Neutrophil (primary cell): ENCODE data around the gene HYAL1.

Experiments used
- H3K27ac ChIP-seq: fragments of 200-600 bp; sonication (generic); 2 replicates; pipeline ENCODE4 v1.5.1; 2016; ENCODE audit warnings: mild to moderate bottlenecking, moderate library complexity
- H3K27me3 ChIP-seq: fragments of 200-600 bp; sonication (generic); 2 replicates; pipeline ENCODE4 v1.6.0; 2016; ENCODE audit warnings: mild to moderate bottlenecking
- H3K36me3 ChIP-seq: fragments of 200-600 bp; sonication (generic); 2 replicates; pipeline ENCODE4 v1.5.1; 2017
- H3K4me1 ChIP-seq, 2 experiments: fragments of 200-600 bp in 1 of 2; sonication (generic) in 1 of 2; 1 replicate in 1 of 2; 2 replicates in 1 of 2; pipeline versions ENCODE4 v1.5.1 to v1.6.1; 2013 to 2016; ENCODE audit warnings: low read depth in 1 of 2, low read length in 1 of 2, mild to moderate bottlenecking in 1 of 2, moderate library complexity in 1 of 2; ENCODE audit not compliant: control insufficient read depth in 1 of 2, insufficient read depth in 1 of 2
- H3K4me3 ChIP-seq, 2 experiments: fragments of 200-600 bp in 1 of 2; sonication (generic) in 1 of 2; 1 replicate in 1 of 2; 2 replicates in 1 of 2; pipeline ENCODE4 v1.5.1; 2013 to 2016; ENCODE audit warnings: low read depth in 1 of 2, low read length in 1 of 2, mild to moderate bottlenecking in 1 of 2, moderate library complexity in 1 of 2
- H3K9me3 ChIP-seq: fragments of 200-600 bp; sonication (generic); 2 replicates; pipeline ENCODE4 v1.5.1; 2016
- TF ChIP-seq, protein P1 (sequence below): fragments of 200-600 bp; sonication (generic); IDR thresholded peaks from 2 replicates; pipeline ENCODE4 v1.5.1; 2016; ENCODE audit warnings: antibody characterized with exemption

Gene HYAL1

DNA sequence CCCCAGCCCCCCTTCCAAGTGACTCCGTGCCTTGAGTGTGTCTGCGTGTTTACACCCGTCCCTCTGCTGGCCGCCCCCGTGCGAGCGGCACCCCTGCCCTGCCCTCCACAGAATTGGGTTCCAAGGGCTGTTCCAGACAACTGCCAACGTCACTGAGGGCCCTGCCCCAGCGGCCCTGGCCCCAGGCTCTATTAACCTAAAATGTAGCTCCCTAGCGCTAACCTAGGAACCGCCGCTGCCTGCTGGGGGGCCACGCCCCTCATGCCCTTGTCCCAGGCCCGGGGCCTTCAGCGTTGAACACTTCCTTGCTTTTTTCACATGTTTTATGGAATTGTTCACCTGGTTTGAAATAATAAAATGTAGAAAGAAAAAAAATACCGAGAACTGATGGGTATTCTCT lies 44.4 kb downstream of the HYAL1 start:
- peaks cover 33 to 36% of the 10 kb centered on the region in 2 experiments for H3K4me1 ChIP-seq
- H3K36me3 ChIP-seq = peaks cover 78% of the 10 kb centered on the region
- TF ChIP-seq, protein P1, sequence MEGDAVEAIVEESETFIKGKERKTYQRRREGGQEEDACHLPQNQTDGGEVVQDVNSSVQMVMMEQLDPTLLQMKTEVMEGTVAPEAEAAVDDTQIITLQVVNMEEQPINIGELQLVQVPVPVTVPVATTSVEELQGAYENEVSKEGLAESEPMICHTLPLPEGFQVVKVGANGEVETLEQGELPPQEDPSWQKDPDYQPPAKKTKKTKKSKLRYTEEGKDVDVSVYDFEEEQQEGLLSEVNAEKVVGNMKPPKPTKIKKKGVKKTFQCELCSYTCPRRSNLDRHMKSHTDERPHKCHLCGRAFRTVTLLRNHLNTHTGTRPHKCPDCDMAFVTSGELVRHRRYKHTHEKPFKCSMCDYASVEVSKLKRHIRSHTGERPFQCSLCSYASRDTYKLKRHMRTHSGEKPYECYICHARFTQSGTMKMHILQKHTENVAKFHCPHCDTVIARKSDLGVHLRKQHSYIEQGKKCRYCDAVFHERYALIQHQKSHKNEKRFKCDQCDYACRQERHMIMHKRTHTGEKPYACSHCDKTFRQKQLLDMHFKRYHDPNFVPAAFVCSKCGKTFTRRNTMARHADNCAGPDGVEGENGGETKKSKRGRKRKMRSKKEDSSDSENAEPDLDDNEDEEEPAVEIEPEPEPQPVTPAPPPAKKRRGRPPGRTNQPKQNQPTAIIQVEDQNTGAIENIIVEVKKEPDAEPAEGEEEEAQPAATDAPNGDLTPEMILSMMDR = no peak
- peaks cover 10% of the 10 kb centered on the region for H3K9me3 ChIP-seq
- no peak overlapping the region for H3K4me3 ChIP-seq
- H3K27me3 ChIP-seq = no peaks in the 10 kb centered on the region
- H3K27ac ChIP-seq = peak overlapping the region; percentile 100

DNA sequence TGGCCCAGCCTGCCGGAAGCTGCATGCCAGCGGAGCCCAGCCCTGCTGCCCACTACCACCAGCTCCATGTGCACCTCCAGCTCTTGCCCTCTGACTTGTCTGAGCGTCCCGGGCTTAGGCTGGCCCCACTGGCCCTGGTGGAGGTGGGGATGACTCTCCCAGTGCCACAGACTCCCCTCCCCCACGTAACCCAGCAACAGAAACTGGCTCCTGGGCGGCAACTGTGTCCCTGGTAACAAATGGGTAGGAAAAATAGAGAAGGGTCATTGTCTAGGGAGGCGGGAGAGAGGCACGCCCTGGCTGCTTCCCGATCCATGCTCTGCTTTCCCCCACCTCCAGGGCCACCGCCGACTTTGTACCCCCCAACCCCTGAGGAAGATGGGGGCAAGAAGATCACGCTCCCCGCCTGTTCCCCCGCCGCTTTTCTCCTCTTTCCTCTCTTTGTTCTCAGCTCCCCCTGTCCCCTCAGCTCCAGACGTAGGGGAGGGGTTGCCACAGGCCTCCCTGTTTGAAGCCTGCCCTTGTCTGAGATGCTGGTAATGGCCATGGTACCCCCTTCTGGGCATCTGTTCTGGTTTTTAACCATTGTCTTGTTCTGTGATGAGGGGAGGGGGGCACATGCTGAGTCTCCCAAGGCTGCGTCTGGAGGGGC lies 45.2 kb downstream of the HYAL1 start:
- Histone ChIP-seq H3K9me3 (peaks cover 10% of the 10 kb centered on the region), H3K4me3 (no peak overlapping the region), H3K4me1 (peaks cover 41 to 44% of the 10 kb centered on the region in 2 experiments), H3K27me3 (no peaks in the 10 kb centered on the region), H3K36me3 (peaks cover 87% of the 10 kb centered on the region), H3K27ac (peak overlapping the region; percentile 100)
- TF ChIP-seq, protein P1 = no peak

DNA sequence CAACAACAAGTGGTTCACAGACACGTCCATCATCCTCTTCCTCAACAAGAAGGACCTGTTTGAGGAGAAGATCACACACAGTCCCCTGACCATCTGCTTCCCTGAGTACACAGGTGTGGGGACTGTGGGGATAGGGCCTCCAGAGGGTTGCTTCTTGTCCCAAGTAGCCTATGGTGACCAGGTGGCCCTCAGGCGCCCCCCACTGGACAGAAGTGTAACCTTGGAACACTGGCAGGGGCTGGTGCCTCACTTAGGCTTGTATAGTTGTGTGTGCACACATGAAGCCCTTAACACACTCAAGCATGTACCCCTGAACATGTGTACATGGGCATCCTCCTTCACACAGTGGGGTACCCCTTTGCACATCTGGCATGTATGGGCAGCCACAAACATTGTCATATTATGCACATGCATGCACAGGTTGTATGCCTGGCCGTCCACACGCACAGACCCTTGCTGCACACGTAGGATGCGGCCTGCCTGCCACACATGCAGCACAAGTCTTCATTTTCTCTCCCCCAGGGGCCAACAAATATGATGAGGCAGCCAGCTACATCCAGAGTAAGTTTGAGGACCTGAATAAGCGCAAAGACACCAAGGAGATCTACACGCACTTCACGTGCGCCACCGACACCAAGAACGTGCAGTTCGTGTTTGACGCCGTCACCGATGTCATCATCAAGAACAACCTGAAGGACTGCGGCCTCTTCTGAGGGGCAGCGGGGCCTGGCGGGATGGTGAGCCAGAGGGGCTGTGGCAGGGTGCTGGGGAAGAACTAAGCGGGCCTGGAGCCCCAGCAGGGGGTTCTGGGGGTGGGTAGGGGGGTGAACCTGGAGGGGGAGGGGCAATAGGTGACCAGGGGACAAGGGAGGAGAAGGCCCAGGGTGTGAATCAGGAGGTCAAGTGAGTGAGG lies 46.1 kb downstream of the HYAL1 start:
- Histone ChIP-seq H3K4me1 (peaks cover 50 to 54% of the 10 kb centered on the region in 2 experiments), H3K9me3 (peaks cover 10% of the 10 kb centered on the region), H3K27me3 (no peaks in the 10 kb centered on the region), H3K27ac (peak overlapping the region; percentile 100), H3K36me3 (peaks cover 87% of the 10 kb centered on the region), H3K4me3 (no peak overlapping the region)
- TF ChIP-seq, protein P1 = peak; percentile 26

DNA sequence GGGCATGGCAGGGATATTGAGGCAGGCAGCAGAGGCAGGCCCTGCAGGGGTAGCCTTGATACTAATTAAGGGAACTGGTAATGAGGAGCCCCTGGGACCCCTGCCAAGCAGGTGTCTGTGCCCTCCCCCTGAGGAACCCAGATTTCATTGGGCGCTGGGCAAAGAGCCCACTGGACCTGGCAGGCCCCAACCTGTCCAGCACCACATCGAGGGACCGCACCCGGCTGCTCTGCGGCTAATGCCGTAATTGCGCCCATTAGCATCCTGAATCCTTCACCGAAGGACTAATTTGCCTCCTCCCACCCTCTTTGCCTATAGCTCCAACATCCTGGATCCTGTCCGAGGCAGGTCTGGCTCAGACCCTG lies 48.1 kb downstream of the HYAL1 start:
- H3K27ac ChIP-seq = peak overlapping the region; percentile 100
- peaks cover 94% of the 10 kb centered on the region for H3K36me3 ChIP-seq
- TF ChIP-seq, protein P1 = no peak
- H3K4me1 ChIP-seq = peaks cover 58 to 62% of the 10 kb centered on the region in 2 experiments
- peak overlapping the region; percentile 20 to 48 for H3K4me3 ChIP-seq
- no peaks in the 10 kb centered on the region for H3K27me3 ChIP-seq
- H3K9me3 ChIP-seq = peaks cover 10% of the 10 kb centered on the region

DNA sequence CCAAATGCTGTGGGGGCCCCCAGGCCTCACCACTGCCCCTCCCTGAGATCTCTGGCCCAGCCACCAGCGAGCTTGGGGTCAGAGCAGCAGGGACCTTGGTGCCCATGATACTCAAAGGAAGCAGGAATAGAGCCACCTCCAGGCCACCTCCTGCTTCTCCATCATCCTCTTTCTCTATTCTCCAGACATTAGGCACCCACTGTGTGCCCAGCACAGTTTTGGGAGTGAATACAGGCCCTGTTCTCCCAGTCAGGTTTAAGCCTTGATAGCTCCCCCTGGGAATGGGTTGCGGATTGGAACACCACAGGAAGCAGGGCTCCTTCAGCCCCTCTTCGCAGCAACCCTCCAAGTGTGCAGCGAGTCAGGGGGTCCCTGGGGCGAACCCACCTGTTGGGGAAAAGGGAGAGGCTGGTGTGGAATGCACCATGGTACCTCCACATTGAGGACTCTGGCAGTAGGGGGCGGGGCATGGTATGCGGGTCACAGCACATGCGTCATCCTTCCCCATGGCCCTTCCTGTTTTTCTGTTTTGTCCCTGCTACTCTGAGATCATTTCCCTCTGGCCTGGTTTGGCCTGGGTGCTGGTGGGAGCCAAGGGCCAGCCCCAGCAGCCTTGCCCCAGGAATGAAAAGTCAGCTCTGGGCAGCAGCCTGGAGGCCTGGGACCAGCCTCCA lies 48.7 kb downstream of the HYAL1 start:
- Histone ChIP-seq H3K27ac (peak overlapping the region; percentile 100), H3K4me1 (peaks cover 62% of the 10 kb centered on the region in 2 experiments), H3K9me3 (peaks cover 10% of the 10 kb centered on the region), H3K27me3 (no peaks in the 10 kb centered on the region), H3K4me3 (peak overlapping the region; percentile 20 to 48), H3K36me3 (peaks cover 98% of the 10 kb centered on the region)
- TF ChIP-seq, protein P1 = peak; percentile 55
